ENCODE measurements around the gene CDK1. TPM values are rescaled to one million over a fixed set of nuclear protein-coding genes. Genes with fewer than 3 reads are reported as not detected.

CDK1 gene
- 3.2 and 12.8 TPM in 2 replicates for total RNA-seq

GRCh38 chr10:60778214-60778970 is at the start of gene CDK1:
TSS of gene CDK1 (plus strand) at chr10:60778478. CDS start at chr10:60780166, 1,688 bp downstream.

Other genes with a start within 250 kb of the CDK1 start
- gene RHOBTB1, start 165.7 kb downstream of the CDK1 start, total RNA-seq = 7.2 and 8.9 TPM in 2 replicates